HG03378 (cell line): Measurements from ENCODE around the gene PDE11A.
"Not testable (repeated sequence)": the region's sequence is repeated elsewhere in the genome, so short reads cannot be mapped to it uniquely, and the experiment has no call there.

Experiments
- ATAC-seq: cut with Tn5 transposase; IDR thresholded peaks from one replicate; pipeline ENCODE4 v1.9.1; 2021; ENCODE audit warnings: mild to moderate bottlenecking, moderate library complexity; ENCODE audit not compliant: unreplicated experiment

The PDE11A gene

GRCh38 chr2:178012639-178013038, 59.9 kb downstream of the PDE11A start:
- ATAC-seq: no peak

DNA sequence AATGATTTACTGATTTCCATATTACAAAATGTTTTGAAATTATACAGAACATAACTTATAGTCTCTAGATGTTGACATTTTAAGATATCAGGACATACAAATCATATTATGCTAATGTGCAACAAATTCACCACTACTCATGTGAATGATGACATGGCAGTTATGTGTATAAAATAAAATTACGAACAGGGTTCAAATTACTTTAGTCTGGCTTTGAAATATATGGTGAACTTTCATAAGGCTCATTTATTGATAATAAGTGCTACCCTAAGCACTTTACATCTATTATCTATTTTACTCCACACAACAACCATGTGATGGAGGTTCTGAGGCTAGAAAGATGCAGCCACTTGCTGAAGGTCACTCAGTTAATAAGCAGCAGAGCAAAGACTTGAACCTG, 62.8 kb downstream of the PDE11A start:
- no peak for ATAC-seq

GRCh38 chr2:178008636-178009289, 63.8 kb downstream of the PDE11A start:
- no peak for ATAC-seq

GRCh38 chr2:178006710-178007109, 65.9 kb downstream of the PDE11A start:
- ATAC-seq: no peak

GRCh38 chr2:178005756-178006155, 66.8 kb downstream of the PDE11A start:
- no peak for ATAC-seq

GRCh38 chr2:178002038-178002437, 70.5 kb downstream of the PDE11A start:
- ATAC-seq: no peak

DNA sequence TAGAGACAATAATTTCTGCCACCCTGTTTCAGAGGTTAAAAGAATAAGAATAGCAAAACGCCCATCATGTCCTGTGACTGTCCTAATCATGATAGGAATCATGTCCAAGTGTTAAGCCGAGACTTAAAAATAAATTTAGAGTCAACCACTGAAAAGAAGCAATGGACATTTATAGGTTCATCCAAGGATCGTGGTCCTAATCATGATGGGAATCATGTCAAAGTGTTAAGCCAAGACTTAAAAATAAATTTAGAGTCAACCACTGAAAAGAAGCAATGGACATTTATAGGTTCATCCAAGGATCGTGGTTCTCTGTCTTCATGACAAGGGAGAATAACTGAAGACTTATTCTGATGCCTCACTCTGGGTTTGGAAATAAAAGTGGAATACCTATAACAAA, 73.6 kb downstream of the PDE11A start:
- no peak for ATAC-seq

DNA sequence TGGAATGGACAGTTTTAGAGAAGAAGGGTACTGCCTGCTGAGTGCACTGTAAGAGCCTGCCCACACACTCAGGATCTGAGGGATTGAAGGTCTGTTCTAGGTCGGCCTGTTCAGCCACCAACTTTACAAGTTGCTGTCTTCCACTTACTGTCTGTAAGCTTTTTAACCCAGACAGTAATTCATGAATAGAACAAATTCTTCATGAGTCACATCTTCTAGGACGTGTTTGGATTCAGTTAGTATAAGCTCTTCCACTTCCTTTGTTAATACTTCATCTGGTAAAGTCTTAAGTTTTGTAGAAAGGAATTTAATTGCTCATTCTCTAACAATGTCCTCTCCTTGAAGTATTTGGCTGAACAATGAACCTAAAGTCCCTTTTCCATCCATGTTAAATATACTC, 74.6 kb downstream of the PDE11A start:
- no peak for ATAC-seq

GRCh38 chr2:177992992-177993391, 79.6 kb downstream of the PDE11A start:
- no peak for ATAC-seq

DNA sequence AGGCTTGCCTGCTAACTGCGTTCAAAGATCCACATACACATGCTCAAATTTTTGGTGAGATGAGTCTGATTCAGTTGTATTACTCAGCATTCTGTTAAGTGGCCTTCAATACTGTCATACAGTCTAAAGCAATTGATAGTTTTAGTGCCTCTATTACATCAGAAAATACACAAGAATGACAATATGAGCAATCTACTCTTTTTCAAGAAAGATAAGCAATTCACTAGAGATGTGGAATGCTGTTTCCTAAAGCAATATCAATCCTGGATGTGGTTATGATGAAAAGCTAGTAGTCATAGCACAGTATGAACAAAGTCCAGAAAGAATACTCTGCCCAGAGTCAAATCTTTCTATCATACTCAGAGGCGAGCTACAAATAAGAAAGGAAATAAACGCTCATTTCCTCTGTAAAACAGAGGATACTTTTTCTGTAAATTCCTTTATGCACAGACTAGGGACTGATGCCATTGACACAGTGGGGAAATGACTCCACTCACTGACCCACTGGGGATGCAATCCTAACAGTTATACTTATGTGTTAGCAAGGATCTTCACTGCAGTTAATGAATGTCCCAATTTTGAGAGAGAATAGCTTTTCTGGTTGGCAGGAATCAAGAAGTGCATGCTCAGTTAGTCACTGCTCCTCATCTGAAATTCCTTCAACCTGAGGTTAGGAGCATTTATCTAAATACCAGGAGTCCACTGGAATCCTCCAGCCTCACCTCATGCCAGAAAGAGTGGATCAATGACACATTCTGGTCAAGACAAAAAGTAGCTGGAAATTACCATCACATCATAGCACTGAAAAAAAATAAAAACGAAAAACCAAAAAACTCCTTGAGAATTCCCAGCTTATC, 83.3 kb downstream of the PDE11A start:
- ATAC-seq: no peak

- no peak for ATAC-seq
Measured at GRCh38 chr2:177984749-177985148, 87.8 kb downstream of the PDE11A start.

DNA sequence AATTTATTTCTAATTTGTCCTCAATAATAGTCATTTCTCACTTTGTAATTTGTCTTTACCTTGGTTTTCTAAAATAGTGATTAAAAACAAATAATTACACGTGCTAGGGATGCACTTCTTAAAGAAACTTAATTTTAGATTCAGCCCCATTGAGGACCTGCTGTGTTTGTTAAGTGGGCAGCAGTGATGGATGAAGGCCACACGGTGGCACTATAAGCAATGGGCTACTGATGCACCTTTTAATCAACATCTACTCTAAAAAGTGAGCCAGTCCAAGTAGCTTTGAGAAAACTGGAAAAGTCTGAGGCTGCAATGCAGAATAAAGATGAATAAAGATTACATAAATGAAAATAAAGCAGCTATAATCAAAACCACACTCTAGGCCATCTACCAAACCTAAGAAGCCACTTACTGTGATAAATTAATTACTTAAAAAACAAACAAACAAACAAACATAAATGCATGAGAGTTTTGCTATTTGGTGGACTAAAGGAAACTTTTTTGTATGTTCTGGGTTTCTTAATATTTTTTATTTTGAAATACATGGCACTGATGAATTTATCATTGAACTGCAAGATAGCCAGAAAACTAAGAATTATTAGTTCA, 89.3 kb downstream of the PDE11A start:
- peak; percentile 76 for ATAC-seq

DNA sequence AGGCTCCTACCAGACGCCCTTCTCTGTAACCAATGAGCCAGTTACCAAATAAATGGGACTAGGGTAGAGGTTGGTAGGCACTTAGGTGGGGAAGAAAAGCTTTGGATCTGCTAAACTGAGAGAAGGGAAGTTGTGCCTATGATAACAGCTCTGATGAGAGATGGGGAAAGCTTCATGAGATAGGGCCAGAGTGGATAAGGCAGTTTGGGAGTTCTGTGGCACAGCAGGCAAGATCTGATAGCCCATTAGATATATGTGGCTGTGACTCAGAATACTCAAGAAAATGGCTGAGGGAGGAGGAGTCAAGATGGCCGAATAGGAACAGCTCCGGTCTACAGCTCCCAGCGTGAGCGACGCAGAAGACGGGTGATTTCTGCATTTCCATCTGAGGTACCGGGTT, 99.8 kb downstream of the PDE11A start:
- ATAC-seq: no peak

DNA sequence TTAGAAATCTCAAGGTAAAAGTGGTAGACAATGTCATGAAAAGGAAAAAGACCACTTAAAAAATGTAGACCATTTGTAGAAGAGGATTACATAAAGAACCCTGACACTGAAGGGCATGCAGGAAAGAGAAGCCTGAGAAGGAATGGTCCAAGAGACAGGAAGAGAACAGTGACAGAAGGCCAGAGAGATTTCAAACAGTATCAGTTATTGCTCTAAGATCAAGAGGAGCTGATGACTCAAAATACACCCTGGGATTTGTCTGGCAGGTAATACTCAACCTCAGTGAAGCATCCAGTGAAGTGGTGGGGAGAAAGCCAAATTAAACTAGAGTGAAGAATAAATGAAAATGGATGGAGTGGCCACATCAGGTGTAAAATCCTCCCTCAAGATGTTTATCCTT, 100.5 kb downstream of the PDE11A start:
- ATAC-seq: no peak

GRCh38 chr2:177970670-177971454, 101.7 kb downstream of the PDE11A start:
- no peak for ATAC-seq

DNA sequence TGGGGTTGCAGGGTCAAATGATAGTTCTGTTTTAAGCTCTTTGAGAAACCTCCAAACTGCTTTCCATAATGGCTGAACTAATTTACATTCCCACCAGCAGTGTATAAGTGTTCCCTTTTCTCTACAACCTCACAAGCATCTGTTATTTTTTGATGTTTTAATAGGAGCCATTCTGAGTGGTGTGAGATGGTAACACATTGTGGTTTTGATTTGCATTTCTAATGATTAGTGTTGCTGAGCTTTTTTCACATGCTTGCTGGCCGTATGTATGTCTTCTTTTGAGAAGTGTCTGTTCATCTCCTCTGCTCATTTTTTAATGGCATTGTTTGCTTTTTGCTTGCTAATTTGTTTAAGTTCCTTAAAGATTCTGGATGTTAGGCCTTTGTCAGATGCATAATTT, 107.7 kb downstream of the PDE11A start:
- ATAC-seq: no peak

DNA sequence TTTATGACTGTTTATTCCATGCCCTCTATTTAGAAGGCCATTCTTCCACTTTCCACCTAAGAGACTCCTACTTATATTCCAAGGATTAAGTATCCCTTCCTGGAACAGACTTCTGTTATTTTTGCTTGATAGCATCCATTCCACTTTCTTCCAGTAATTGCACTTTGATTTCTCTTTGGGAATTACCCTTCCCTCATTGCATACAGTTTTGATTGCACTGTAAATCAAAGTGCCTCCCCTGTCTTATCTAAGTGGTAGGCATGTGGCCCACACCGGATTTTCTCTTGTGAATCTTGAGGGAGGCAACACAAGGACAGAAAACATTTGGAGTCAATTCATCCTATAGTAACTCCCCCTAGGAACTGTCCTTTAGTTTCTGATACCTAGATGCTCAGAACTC, 120.4 kb downstream of the PDE11A start:
- no peak for ATAC-seq

DNA sequence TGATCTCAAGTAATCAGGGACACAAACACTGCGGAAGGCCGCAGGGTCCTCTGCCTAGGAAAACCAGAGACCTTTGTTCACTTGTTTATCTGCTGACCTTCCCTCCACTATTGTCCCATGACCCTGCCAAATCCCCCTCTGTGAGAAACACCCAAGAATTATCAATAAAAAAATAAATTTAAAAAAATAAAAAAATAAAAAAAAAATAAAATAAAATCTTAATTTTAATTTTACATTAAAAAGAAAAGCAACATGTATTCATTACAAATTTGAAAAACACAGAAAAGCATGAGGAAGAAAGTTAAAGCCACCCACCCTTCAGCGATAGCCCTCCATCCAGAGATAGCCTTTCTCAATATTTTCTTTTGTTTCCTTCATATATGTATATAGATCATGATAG, 125.0 kb downstream of the PDE11A start:
- not testable (repeated sequence) for ATAC-seq

GRCh38 chr2:177944530-177944929, 128.0 kb downstream of the PDE11A start:
- not testable (repeated sequence) for ATAC-seq

GRCh38 chr2:177942731-177943130, 129.8 kb downstream of the PDE11A start:
- no peak for ATAC-seq

DNA sequence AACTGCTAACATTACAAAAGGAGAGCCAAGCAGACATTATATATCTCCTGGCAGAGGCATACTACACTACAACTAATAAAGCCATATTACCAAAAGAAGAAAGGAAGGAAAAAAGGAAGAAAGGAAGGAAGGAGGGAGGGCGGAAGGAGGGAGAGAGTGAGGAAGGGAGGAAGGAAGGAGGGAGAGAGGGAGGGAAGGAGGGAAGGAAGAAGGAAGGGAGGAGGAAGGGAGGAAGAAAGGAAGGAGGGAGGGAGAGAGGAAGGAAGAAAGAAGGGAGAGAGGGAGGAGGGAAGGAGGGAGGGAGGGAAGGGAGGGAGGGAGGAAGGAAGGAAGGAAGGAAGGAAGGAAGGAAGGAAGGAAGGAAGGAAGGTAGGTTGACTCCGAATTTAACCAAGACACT, 133.4 kb downstream of the PDE11A start:
- ATAC-seq: no peak
